HG03066 (cell line): ENCODE data around the gene PLCB3.
A peak's percentile ranks its signal among the peaks of the same experiment; 100 is the strongest.

ENCODE experiments used
- ATAC-seq: cut with Tn5 transposase; IDR thresholded peaks from one replicate; pipeline ENCODE4 v1.9.1; 2021; ENCODE audit warnings: low read depth; ENCODE audit not compliant: unreplicated experiment

The PLCB3 gene

GRCh38 chr11:64251016-64251752 lies at the start of gene PLCB3:
TSS of gene PLCB3 (plus strand) at chr11:64251530. CDS start at chr11:64251650, 120 bp downstream.
- ATAC-seq: peak; percentile 48

- no peak for ATAC-seq
Measured at GRCh38 chr11:64201543-64201942, 49.8 kb upstream of the PLCB3 start.

- ATAC-seq: no peak
Measured at GRCh38 chr11:64202992-64203391, 48.3 kb upstream of the PLCB3 start.

- ATAC-seq: no peak
Measured at GRCh38 chr11:64203421-64204079, 47.8 kb upstream of the PLCB3 start.

- ATAC-seq: no peak
Measured at GRCh38 chr11:64204080-64204440, 47.3 kb upstream of the PLCB3 start.

- ATAC-seq: no peak
Measured at GRCh38 chr11:64204464-64204989, 46.8 kb upstream of the PLCB3 start.

- ATAC-seq: no peak
Measured at GRCh38 chr11:64206457-64207255, 44.7 kb upstream of the PLCB3 start, which contains the start of gene FERMT3. TSS of gene FERMT3 (plus strand) at chr11:64206721. CDS start at chr11:64207365, 644 bp downstream.

- peak; percentile 43 for ATAC-seq
Measured at GRCh38 chr11:64207256-64208085, 43.9 kb upstream of the PLCB3 start.

- no peak for ATAC-seq
Measured at GRCh38 chr11:64208086-64208795, 43.1 kb upstream of the PLCB3 start.

GRCh38 chr11:64208796-64209562 lies 42.4 kb upstream of the PLCB3 start:
- ATAC-seq: no peak

GRCh38 chr11:64209563-64209843 lies 41.8 kb upstream of the PLCB3 start:
- ATAC-seq: no peak

- ATAC-seq: no peak
Measured at GRCh38 chr11:64210301-64211020, 40.9 kb upstream of the PLCB3 start.

GRCh38 chr11:64211181-64211872 lies 40.0 kb upstream of the PLCB3 start:
- no peak for ATAC-seq

GRCh38 chr11:64216879-64217278 lies 34.5 kb upstream of the PLCB3 start:
- ATAC-seq: no peak

- ATAC-seq: no peak
Measured at GRCh38 chr11:64218628-64219353, 32.5 kb upstream of the PLCB3 start.

GRCh38 chr11:64219354-64219684 lies 32.0 kb upstream of the PLCB3 start:
- no peak for ATAC-seq

GRCh38 chr11:64219755-64220154 lies 31.6 kb upstream of the PLCB3 start:
- ATAC-seq: no peak
